ENCODE data around the gene TRAPPC8.
"Not testable (repeated sequence)": the region's sequence is repeated elsewhere in the genome, so short reads cannot be mapped to it uniquely, and the experiment has no call there.

The TRAPPC8 gene

GRCh38 chr18:31942999-31943877 lies at the start of gene TRAPPC8:
Gene TRAPPC8 (minus strand): TSS chr18:31943128. CDS start chr18:31942764, 364 bp downstream.
- DNase-seq: peak; percentile 97

- no peak for DNase-seq
Observed at GRCh38 chr18:31990823-31991222, 47.9 kb upstream of the TRAPPC8 start.

GRCh38 chr18:31983976-31984375 lies 41.0 kb upstream of the TRAPPC8 start:
- no peak for DNase-seq

GRCh38 chr18:31983020-31983419 lies 40.1 kb upstream of the TRAPPC8 start:
- no peak for DNase-seq

GRCh38 chr18:31980863-31981262 lies 37.9 kb upstream of the TRAPPC8 start:
- DNase-seq: no peak

GRCh38 chr18:31979714-31980113 lies 36.8 kb upstream of the TRAPPC8 start:
- no peak for DNase-seq

GRCh38 chr18:31978616-31979015 lies 35.7 kb upstream of the TRAPPC8 start:
- DNase-seq: no peak

GRCh38 chr18:31977270-31977872 lies 34.4 kb upstream of the TRAPPC8 start:
- DNase-seq: peak; percentile 46

GRCh38 chr18:31976242-31976641 lies 33.3 kb upstream of the TRAPPC8 start:
- no peak for DNase-seq

GRCh38 chr18:31973929-31974546 lies 31.1 kb upstream of the TRAPPC8 start:
- no peak for DNase-seq

GRCh38 chr18:31970617-31971016 lies 27.7 kb upstream of the TRAPPC8 start:
- no peak for DNase-seq

- no peak for DNase-seq
Observed at GRCh38 chr18:31965316-31965970, 22.5 kb upstream of the TRAPPC8 start.

GRCh38 chr18:31957728-31958127 lies 14.8 kb upstream of the TRAPPC8 start:
- DNase-seq: no peak

- DNase-seq: no peak
Observed at GRCh38 chr18:31954349-31954748, 11.4 kb upstream of the TRAPPC8 start.

GRCh38 chr18:31953699-31954098 lies 10.8 kb upstream of the TRAPPC8 start:
- DNase-seq: not testable (repeated sequence)

- DNase-seq: no peak
Observed at GRCh38 chr18:31952223-31952622, 9.3 kb upstream of the TRAPPC8 start.

- DNase-seq: no peak
Observed at GRCh38 chr18:31950583-31950982, 7.7 kb upstream of the TRAPPC8 start.

GRCh38 chr18:31948349-31948748 lies 5.4 kb upstream of the TRAPPC8 start:
- not testable (repeated sequence) for DNase-seq

- no peak for DNase-seq
Observed at GRCh38 chr18:31946305-31947046, 3.5 kb upstream of the TRAPPC8 start.

GRCh38 chr18:31943878-31944816 lies 1.2 kb upstream of the TRAPPC8 start:
- DNase-seq: no peak

- DNase-seq: peak; percentile 39
Observed at GRCh38 chr18:31942291-31942998, 483 bp downstream of the TRAPPC8 start.

Data from activated CD4-positive, alpha-beta T cell treated with anti-CD3 and anti-CD28 coated beads, Interleukin-2, Interleukin-6, amounts not matched to agents 100 ng/mL and 50 ng/mL, durations not matched to agents 16 hours and 8 hours (primary cell).